Ovary (tissue), 3 donors: ENCODE measurements around the gene ABCF2.

Experiments
- CTCF ChIP-seq, 3 donors: fragments of 450-650 bp in 2 of 3; fragments of 200-600 bp in 1 of 3; IDR thresholded peaks; one replicate each; pipeline versions ENCODE4 v1.5.1 to v1.8.0; 2016 to 2022; ENCODE audit warnings: antibody characterized with exemption in 3 of 3, mild to moderate bottlenecking in 1 of 3
- POLR2A ChIP-seq: fragments of 450-650 bp; IDR thresholded peaks from one replicate; pipeline ENCODE4 v1.6.1; 2017; ENCODE audit warnings: antibody characterized with exemption, mild to moderate bottlenecking, moderate library complexity
- donor health status: DM: no; HTN: no; CAD: no.

- TF ChIP-seq CTCF (IDR thresholded peaks at IDR 0.05): peak; percentile 34 to 60 (median 48)
- no peak for TF ChIP-seq POLR2A
Observed at GRCh38 chr7:151245360-151246101, 18.5 kb upstream of the ABCF2 start.
